ENCODE results near the gene ADGRD2.

GRCh38 chr9:124499216-124499615 is 49.0 kb downstream of the ADGRD2 start:
- TF ChIP-seq CTCF (IDR thresholded peaks at IDR 0.05) (no peak), POLR2A (IDR thresholded peaks at IDR 0.05) (no peak), POLR2AphosphoS5 (IDR thresholded peaks at IDR 0.05) (no peak)
